ENCODE results near the gene FAM161A.

GRCh38 chr2:61785583-61785982, 68.3 kb downstream of the FAM161A start:
- no peak for TF ChIP-seq CTCF (IDR thresholded peaks at IDR 0.05; ENCODE audit: low read depth, low read length, poor library complexity, severe bottlenecking)
- TF ChIP-seq EZH2phosphoT487 (IDR thresholded peaks at IDR 0.05; ENCODE audit: borderline replicate concordance, low read length) = no peak
